ENCODE results near the gene RPAIN. TPM values are rescaled to one million over a fixed set of nuclear protein-coding genes. Genes with fewer than 3 reads are reported as not detected.

The RPAIN gene, protein sequence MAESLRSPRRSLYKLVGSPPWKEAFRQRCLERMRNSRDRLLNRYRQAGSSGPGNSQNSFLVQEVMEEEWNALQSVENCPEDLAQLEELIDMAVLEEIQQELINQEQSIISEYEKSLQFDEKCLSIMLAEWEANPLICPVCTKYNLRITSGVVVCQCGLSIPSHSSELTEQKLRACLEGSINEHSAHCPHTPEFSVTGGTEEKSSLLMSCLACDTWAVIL
- total RNA-seq, result 24.8 TPM
- long read RNA-seq, transcript RPAIN-203 (7 exons, 1,535 nt), result major isoform, 13 of 26 reads
- long read RNA-seq, partial matches to known transcripts, result 0 of 26 reads
- long read RNA-seq, other reads (novel, unspliced or antisense), result 2 of 26 reads

- intact Hi-C loops (cut with DNase I), result no loop called here
- peak; percentile 95 for ATAC-seq (ENCODE audit: poor library complexity)
- peak; percentile 93 for DNase-seq
Observed at GRCh38 chr17:5419959-5420653, at the start of gene RPAIN. RPAIN (plus strand) TSS chr17:5420182; CDS start chr17:5420211, 29 bp downstream.

DNA sequence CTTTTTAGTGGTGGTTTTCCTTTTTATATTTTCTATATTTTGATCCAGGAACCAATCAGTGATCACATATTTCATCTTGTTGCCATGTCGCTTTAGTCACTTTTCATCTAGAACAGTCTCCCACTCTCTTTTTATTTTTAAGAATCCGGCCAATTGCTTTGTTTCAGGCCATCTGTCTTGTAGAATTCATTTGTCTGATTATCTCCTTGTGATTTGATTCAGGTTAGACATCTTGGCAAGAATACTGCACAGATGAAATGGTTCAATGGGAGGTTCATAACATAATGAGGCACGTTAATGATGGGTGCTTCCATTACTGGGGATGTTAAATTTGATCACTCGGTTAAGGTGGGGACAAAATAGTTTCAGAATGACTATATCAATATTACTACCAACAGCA, 49.6 kb upstream of the RPAIN start:
- ATAC-seq (ENCODE audit: poor library complexity) (no peak), DNase-seq (no peak)
- intact Hi-C loops (cut with DNase I), result no loop called here

DNA sequence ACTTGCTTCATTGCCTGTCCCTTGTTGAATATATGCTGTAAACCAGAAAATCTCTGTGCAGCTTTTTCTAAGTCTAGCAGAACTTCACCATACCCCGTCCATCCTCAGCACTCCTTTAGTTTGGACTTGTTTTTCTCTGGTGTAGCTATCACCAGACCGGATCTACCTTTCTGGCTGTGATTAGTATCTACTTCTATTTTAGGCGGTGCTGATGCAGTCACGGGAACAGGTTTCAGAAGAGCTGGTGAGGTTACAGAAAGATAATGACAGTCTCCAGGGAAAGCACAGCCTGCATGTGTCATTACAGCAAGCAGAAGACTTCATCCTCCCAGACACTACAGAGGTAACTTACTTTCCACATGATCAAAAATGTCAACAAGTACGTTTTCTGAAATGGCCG, 46.9 kb upstream of the RPAIN start:
- DNase-seq (no peak), ATAC-seq (ENCODE audit: poor library complexity) (no peak)
- intact Hi-C loops (cut with DNase I), result no loop called here

DNA sequence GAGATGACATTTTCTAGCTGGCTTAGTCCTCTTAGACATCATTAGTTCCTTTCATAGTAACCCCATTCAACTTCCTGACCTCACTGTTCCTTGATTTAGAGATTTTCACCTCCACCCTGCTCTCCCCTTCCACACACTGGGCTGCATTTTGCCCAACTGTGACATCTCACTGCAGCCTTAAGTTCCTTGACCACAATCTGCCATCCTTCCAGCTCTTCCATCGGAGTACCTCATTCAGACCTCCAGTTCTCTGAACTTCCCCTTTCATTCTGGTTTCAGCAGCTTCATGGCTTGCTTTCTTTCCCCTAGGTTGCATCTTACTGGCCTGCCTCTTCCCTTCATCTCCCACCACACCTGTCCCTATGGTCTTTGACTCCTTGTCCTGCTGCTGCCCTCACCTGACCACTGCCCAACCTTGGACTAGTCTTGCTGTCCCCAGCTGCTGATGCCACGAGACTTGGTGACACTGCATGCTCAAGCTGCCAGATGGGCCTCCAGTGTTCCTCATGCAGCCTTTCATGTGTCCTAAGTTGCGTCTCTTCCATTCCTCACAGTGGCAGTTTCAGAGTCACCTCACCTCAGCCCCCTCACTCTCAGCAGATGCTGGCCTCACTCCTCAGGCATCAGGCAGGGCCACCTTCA, 41.3 kb upstream of the RPAIN start:
- DNase-seq, result no peak
- ATAC-seq (ENCODE audit: poor library complexity), result no peak
- intact Hi-C loops (cut with DNase I), result no loop called here

GRCh38 chr17:5379351-5380107, 40.5 kb upstream of the RPAIN start:
- DNase-seq (no peak), ATAC-seq (ENCODE audit: poor library complexity) (no peak)
- intact Hi-C loops (cut with DNase I), result no loop called here

GRCh38 chr17:5380491-5381135, 39.4 kb upstream of the RPAIN start:
- ATAC-seq (ENCODE audit: poor library complexity) (no peak), DNase-seq (no peak)

GRCh38 chr17:5381542-5381941, 38.4 kb upstream of the RPAIN start:
- ATAC-seq (ENCODE audit: poor library complexity) (no peak), DNase-seq (no peak)
- intact Hi-C loops (cut with DNase I), result no loop called here

More at GRCh38 chr17:5380491-5381135, 39.4 kb upstream of the RPAIN start:
- intact Hi-C loops (cut with DNase I), result no loop called here

DNA sequence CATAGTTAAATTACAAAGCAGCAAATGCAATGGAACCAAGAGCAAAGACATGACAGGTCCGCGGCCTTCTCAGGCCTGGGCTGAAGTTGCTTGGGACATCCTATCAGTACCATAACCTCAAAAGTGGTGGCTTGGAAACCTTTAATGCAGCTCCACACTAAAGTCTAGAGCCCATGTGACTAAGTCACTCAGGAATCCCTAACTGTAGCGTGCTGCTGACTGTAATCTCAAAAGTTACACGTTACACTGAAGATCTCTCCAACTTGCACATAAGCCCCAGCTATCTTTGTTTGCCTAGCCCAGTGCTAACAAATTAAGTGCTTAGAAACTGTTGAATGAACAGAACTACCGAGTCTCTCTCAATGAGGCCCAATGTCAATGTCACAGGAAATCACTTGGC, 28.3 kb upstream of the RPAIN start:
- DNase-seq (no peak), ATAC-seq (ENCODE audit: poor library complexity) (no peak)
- intact Hi-C loops (cut with DNase I), result no loop called here

- ATAC-seq (ENCODE audit: poor library complexity), result no peak
- DNase-seq, result no peak
- intact Hi-C loops (cut with DNase I), result no loop called here
Observed at GRCh38 chr17:5396612-5397011, 23.4 kb upstream of the RPAIN start.

DNA sequence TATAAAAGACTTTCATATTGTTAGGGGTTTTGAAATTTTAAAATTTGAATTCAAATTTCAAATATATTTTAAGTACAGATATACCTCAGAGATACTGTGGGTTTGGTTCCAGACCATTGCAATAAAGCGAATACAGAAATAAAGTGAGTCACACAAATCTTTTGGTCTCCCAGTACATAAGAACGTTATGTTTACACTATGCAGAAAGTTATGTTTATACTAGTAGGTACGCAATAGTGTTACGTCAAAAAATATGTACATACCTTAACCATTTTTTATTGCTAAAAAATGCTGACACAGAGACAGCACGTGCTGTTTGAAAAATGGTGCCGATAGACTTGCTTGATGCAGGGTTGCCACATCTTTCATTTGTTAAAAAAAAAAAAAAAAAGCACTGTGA, 20.2 kb upstream of the RPAIN start:
- DNase-seq, result no peak
- intact Hi-C loops (cut with DNase I), result no loop called here
- ATAC-seq (ENCODE audit: poor library complexity), result no peak

DNA sequence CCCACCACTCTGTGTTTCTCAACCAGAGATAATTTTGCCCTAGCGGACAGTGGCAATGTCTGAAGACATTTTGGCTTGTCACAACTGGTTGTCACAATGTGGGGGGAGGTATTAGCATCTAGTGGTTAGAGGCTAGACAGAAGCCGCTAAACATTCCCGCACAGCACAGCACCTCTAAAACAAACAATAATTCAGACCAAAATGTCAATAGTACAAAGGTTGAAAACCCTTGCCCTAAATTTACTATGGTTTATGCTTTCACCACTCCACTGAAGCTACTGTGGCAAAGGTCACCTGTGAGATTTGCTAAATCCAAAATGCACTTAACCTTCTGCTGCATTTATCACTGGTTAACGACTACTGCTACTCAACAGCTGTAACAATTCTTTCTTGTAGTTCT, 14.6 kb upstream of the RPAIN start:
- intact Hi-C loops (cut with DNase I), result no loop called here
- DNase-seq (no peak), ATAC-seq (ENCODE audit: poor library complexity) (no peak)

GRCh38 chr17:5408186-5408585, 11.8 kb upstream of the RPAIN start:
- intact Hi-C loops (cut with DNase I), result no loop called here
- ATAC-seq (ENCODE audit: poor library complexity), result no peak
- no peak for DNase-seq

DNA sequence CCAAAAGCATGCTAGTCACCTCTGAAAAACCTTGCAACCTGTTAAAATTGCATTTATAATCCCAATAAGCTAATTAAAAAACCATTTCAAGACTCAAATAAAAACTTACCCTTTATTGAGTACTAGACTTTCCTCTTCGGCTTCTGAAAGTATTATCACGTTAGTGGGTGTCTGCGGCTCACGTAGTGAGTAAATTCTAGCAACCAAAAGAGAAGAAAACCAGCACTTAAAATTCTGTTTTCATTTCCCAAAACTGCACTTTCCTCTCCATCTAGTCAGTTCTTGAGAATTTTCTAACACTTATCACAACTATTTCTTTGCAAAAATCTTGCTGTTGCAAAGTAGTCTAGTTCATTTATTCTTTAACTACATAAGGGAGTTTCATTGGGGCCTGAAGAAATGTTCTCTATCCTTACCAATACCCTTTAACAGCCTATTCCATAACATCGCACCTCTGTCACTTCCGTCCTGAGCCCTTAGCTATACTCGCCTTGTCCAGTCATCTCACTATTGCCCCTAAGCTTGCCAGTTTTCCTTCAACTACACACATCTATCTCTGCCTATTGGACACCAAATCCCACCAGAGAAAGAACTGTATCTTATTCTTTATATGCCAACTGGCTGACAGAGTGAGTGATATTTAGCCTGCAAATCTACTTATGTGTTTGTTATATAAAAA, 9.2 kb upstream of the RPAIN start:
- no peak for DNase-seq
- ATAC-seq (ENCODE audit: poor library complexity), result no peak

DNA sequence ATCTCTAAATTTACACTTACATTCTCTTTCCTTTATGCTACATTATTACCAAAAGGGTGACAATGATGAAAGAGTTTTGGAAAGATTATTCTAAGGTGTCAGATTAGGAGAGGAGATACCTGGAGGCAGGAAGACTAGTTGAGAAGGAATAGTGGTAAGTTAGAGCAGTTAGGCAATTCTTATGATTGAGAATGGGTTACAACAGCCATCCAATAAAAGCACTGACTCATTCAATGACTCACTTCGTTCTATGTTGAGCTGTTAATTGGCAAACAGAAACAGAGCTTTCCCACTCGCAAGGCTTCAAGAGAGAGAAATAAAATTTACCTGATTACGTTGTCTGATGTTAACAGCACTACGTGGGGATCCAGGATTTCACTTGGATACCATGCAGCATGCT, 6.3 kb upstream of the RPAIN start:
- intact Hi-C loops (cut with DNase I), result no loop called here
- ATAC-seq (ENCODE audit: poor library complexity), result no peak
- no peak for DNase-seq

More for the DNA sequence above, 9.2 kb upstream of the RPAIN start:
- intact Hi-C loops (cut with DNase I), result no loop called here

DNA sequence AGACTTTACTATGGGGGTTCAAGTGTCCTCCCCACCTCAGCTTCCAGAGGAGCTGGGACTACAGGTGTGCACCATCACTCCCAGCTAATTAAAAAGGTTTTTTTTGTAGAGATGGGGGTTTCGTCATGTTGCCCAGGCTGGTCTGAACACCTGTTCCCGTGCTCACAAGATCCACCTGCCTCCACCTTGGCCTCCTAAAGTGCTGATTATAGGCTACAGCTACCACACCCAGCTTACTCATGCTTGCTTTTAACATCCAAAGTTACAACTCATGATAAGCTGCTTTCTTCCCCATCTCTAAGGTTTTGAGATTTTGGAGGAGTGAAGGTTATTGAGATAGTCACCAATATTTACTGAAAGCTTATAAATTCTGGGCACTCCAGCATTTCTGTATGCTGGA, 3.1 kb upstream of the RPAIN start:
- DNase-seq, result no peak
- no peak for ATAC-seq (ENCODE audit: poor library complexity)
- intact Hi-C loops (cut with DNase I), result no loop called here

DNA sequence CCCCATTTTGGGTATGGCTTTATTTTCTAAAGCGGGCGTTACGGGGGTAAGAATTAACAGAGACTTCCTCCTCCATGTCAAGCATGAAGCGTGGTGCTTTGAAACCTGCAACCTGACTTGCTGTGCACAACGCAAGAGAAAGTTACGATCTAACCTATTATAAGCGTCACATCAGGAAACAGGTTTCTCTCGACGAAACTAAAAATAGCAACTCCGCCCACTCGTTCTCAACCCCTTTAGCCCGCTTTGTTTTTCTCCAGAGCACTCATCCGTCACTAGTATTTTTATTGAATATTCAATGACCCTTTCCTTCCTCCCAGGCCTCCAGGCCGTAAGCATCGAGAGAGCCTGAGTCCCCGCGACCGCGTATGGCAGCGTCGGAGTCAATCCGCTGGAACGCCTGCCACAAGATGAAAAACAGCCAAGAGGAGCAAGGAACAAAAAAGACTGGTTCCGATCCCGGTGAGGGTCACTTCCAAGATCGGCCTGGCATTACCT, 1.1 kb upstream of the RPAIN start:
- DNase-seq (no peak), ATAC-seq (ENCODE audit: poor library complexity) (peak; percentile 6)
- intact Hi-C loops (cut with DNase I), result no loop called here

- peak; percentile 99 for ATAC-seq (ENCODE audit: poor library complexity)
- intact Hi-C loops (cut with DNase I), result no loop called here
- peak; percentile 98 for DNase-seq
Observed at GRCh38 chr17:5419356-5419958, 525 bp upstream of the RPAIN start, which contains the start of gene NUP88. NUP88 (minus strand) TSS chr17:5419662; CDS start chr17:5419650, 12 bp downstream.

DNA sequence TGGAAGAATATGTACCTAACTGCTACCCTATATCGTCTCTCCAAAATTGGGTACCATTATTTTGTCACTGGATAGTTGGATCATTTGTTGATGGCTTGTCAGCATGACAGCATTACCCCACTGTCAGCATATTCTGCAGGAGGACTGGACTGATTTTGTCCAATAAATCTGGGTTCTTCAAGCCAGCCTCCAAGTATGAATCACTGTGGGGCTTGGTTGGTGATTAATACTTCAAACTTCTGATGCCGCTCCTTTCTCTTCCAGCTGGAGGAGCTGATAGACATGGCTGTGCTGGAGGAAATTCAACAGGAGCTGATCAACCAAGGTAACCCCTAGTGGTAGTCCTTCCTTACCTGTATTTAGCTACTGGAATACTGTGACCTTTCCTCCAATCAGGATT, 2.5 kb downstream of the RPAIN start:
- no peak for DNase-seq
- intact Hi-C loops (cut with DNase I), result no loop called here
- no peak for ATAC-seq (ENCODE audit: poor library complexity)

Measured in Right ventricle myocardium superior (tissue), 1 donor.